ENCODE measurements around the gene GDF10. TPM values are rescaled to one million over a fixed set of nuclear protein-coding genes. Genes with fewer than 3 reads are reported as not detected.
A peak's percentile ranks its signal among the peaks of the same experiment; 100 is the strongest.

GDF10 gene
- total RNA-seq, 4 donors from 2014 or later = 1.3 to 1.4 TPM; not detected in 2

DNA sequence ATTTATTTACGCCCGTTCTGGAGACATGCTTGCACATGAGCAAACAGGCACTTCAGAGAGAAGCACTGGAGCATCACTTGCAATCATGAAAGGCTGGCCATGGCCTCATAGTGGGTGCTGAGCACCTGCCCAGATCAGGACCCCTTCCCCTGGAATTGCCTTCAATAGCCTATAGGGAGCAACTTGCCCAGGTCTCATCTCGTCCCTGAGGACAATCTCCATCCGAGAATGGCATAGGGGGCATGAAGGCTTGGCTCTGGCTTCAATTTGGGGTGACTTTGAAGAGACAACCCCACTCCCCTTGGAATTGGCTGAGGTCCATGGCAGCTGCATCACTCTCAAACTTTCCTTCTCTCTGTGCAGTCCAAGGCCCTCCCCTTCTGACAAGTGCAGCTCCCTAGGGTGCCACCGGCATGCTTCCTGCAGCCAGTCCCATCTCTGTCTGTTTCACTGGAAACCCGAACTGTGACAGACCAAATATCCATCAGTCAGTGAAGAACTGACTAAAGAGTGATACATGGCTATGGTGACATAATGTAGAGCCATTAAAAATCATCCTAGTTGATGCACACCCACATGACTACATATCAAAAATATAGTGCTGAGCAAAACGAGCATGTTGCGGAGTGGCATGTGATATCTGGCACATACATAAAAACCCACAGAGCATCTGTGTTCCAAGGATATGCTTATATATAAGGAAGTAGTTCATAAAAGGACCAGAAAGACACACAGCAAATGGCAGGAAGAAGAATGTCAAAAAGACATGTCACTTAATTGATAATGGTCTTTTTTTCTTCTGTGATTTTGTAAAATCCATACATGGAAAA is 34.7 kb downstream of the GDF10 start:
- no peaks in the 10 kb centered on the region for H3K4me1 ChIP-seq
- TF ChIP-seq EP300 (IDR thresholded peaks at IDR 0.05) (no peak), POLR2AphosphoS5 (IDR thresholded peaks at IDR 0.05) (no peak), POLR2A (IDR thresholded peaks at IDR 0.05) (no peak), CTCF (IDR thresholded peaks at IDR 0.05) (no peak)
- H3K4me3 ChIP-seq = no peak overlapping the region
- no peak overlapping the region for H3K27ac ChIP-seq
- no peaks in the 10 kb centered on the region for H3K9me3 ChIP-seq
- H3K36me3 ChIP-seq = no peaks in the 10 kb centered on the region
- WGBS = 80% methylated on average over 8 of the region's 8 CpGs
- H3K27me3 ChIP-seq = peaks cover 15% of the 10 kb centered on the region
- DNase-seq (ENCODE audit: low spot score in 2 of 2) = peak; percentile 37 to 42

DNA sequence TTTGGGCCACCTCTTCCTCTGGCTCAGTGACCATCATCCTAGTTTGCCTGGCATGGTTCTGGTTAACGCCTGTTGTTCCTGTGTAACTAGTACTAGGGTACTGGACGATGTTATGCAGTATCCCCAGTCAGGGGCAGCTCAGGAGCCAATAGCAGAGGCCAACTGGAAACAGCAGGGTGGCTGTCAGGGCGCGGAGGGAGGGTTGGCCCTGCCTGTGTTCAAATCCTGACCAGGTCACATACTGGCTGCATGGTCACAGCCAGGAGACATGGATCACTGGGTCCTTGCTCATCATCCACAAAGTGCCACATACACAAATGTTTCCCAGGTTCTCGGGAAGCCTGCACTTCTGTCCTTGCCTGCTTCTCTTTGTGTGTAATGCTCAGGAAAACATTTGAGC is 35.9 kb downstream of the GDF10 start:
- H3K9me3 ChIP-seq = no peaks in the 10 kb centered on the region
- H3K4me1 ChIP-seq = no peaks in the 10 kb centered on the region
- peaks cover 15% of the 10 kb centered on the region for H3K27me3 ChIP-seq
- DNase-seq (ENCODE audit: low spot score in 2 of 2) = peak; percentile 18 to 50
- 92% methylated on average over 3 of the region's 5 CpGs for WGBS
- H3K4me3 ChIP-seq = no peak overlapping the region
- H3K36me3 ChIP-seq = no peaks in the 10 kb centered on the region
- H3K27ac ChIP-seq = no peak overlapping the region
- TF ChIP-seq CTCF (IDR thresholded peaks at IDR 0.05) = no peak
- TF ChIP-seq POLR2A (IDR thresholded peaks at IDR 0.05) = no peak
- no peak for TF ChIP-seq EP300 (IDR thresholded peaks at IDR 0.05)
- TF ChIP-seq POLR2AphosphoS5 (IDR thresholded peaks at IDR 0.05) = no peak

GRCh38 chr10:47336387-47337134 is 36.6 kb downstream of the GDF10 start:
- H3K4me3 ChIP-seq = no peak overlapping the region
- no peak for TF ChIP-seq POLR2AphosphoS5 (IDR thresholded peaks at IDR 0.05)
- no peak for TF ChIP-seq POLR2A (IDR thresholded peaks at IDR 0.05)
- TF ChIP-seq CTCF (IDR thresholded peaks at IDR 0.05) = no peak
- TF ChIP-seq EP300 (IDR thresholded peaks at IDR 0.05) = no peak
- H3K27ac ChIP-seq = no peak overlapping the region
- peaks cover 15% of the 10 kb centered on the region for H3K27me3 ChIP-seq
- no peaks in the 10 kb centered on the region for H3K4me1 ChIP-seq
- no peaks in the 10 kb centered on the region for H3K9me3 ChIP-seq
- 74% methylated on average over 15 of the region's 15 CpGs for WGBS
- DNase-seq (ENCODE audit: low spot score in 2 of 2) = peak; percentile 36 to 55
- H3K36me3 ChIP-seq = no peaks in the 10 kb centered on the region

DNA sequence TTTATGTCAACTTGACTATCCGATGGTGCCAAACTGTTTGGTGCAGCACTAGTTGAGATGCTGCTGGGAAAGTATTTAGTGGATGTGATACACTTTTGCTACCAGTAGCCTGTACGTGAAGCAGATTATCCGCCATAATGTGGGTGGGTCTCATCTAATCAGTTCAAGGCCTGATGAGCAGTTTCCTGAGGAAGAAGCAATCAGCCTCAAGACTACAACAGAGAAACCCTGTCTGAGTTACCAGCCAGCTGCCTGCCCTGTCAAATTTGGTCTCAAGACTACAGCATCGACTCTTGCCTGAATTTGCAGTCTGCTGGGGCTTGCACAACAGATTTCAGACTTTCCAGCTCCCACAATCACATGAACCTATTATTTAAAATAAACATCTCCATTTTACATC is 37.3 kb downstream of the GDF10 start:
- H3K27ac ChIP-seq = no peak overlapping the region
- H3K4me1 ChIP-seq = no peaks in the 10 kb centered on the region
- 62% methylated on average over 4 of the region's 4 CpGs for WGBS
- TF ChIP-seq POLR2AphosphoS5 (IDR thresholded peaks at IDR 0.05) (no peak), CTCF (IDR thresholded peaks at IDR 0.05) (no peak), EP300 (IDR thresholded peaks at IDR 0.05) (no peak), POLR2A (IDR thresholded peaks at IDR 0.05) (no peak)
- H3K4me3 ChIP-seq = no peak overlapping the region
- peaks cover 14% of the 10 kb centered on the region for H3K27me3 ChIP-seq
- no peaks in the 10 kb centered on the region for H3K9me3 ChIP-seq
- H3K36me3 ChIP-seq = no peaks in the 10 kb centered on the region
- no peak for DNase-seq (ENCODE audit: low spot score in 2 of 2)

DNA sequence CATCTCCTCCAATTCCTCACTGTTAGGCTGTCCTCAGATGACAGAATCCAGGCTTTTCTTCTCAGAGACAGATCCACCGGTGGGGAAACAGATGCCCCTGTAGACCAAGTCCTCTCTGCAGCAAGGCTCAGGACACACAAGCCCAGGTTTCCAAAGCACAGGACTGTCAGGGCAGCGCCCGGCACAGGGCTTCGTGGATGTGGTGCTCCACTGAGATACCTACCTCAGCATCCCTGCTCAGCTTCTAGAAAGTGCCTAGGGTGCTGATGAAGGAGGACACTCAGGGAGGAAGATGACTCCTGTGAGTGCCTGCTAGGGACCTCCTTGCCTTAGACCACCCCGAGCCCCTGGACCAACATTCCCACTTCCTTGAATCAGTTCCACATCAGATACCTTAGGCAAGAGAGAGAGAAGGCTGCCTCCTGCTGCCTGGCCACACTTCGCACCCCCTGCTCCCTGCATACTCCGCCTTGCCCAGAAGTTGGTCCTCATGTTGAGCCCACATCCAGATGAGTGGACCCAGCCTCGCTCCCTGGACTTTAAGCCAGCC is 39.3 kb downstream of the GDF10 start:
- no peak for TF ChIP-seq POLR2A (IDR thresholded peaks at IDR 0.05)
- TF ChIP-seq CTCF (IDR thresholded peaks at IDR 0.05) = no peak
- TF ChIP-seq POLR2AphosphoS5 (IDR thresholded peaks at IDR 0.05) = no peak
- no peak for TF ChIP-seq EP300 (IDR thresholded peaks at IDR 0.05)
- no peaks in the 10 kb centered on the region for H3K9me3 ChIP-seq
- H3K27me3 ChIP-seq = peaks cover 13% of the 10 kb centered on the region
- H3K4me3 ChIP-seq = no peak overlapping the region
- no peak overlapping the region for H3K27ac ChIP-seq
- peak; percentile 24 to 38 for DNase-seq (ENCODE audit: low spot score in 2 of 2)
- no peaks in the 10 kb centered on the region for H3K4me1 ChIP-seq
- H3K36me3 ChIP-seq = no peaks in the 10 kb centered on the region
- WGBS = 85% methylated on average over 8 of the region's 8 CpGs
